Measurements from ENCODE around the gene ABCB6. TPM values are rescaled to one million over a fixed set of nuclear protein-coding genes. Genes with fewer than 3 reads are reported as not detected.

Gene ABCB6
- total RNA-seq, 2 donors from 2014 or later, result 31.9 to 32.1 TPM

DNA sequence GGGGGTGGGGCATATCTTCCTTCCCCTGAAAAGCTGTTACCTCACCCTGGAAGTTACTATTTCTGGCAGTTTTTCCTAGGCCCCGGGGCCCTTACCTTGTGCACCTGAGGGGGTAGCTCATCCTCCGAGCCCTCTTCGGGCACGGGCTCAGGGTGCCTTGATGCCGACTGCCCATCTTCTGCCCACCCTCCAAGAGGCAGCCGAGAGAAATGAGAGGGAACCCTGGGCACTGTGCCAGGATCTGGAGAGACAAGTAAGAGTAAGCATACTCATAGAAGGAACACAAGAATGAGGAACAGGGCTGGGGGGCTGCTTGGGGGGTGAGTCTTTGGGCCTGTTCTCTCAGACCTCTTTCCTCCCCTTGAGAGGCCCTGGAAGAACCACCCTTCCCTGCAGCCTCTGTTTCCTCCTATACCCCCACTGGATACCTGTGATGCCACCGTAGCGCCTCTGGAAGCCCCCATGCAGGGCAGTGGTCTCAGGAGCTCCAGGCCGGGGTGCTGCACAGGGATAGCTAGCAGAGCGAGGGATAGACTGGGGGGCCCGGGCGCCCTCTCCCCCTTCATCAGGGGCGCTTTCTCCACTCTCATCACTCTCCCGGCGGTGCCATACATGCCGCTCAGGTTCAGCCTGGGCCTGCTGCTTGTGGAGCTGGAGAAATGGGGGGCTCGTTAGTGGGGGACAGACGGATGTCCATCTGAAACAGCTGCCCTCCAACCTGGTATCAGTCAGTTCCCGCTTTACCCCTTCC lies 2.1 kb upstream of the ABCB6 start:
- WGBS, result 87% methylated on average over 19 of the region's 19 CpGs
- intact Hi-C loops (cut with DNase I), result no loop called here
- Histone ChIP-seq H3K27ac (no peak overlapping the region), H3K9me3 (no peaks in the 10 kb centered on the region), H3K36me3 (peaks cover 26 to 32% of the 10 kb centered on the region in 2 donors), H3K27me3 (replicated peaks; ENCODE audit: insufficient read depth) (no peaks in the 10 kb centered on the region), H3K4me1 (replicated peaks) (peaks cover 22% of the 10 kb centered on the region), H3K4me3 (no peak overlapping the region)
- no peak for DNase-seq (ENCODE audit: low spot score)
- TF ChIP-seq POLR2A (IDR thresholded peaks at IDR 0.05), result no peak

DNA sequence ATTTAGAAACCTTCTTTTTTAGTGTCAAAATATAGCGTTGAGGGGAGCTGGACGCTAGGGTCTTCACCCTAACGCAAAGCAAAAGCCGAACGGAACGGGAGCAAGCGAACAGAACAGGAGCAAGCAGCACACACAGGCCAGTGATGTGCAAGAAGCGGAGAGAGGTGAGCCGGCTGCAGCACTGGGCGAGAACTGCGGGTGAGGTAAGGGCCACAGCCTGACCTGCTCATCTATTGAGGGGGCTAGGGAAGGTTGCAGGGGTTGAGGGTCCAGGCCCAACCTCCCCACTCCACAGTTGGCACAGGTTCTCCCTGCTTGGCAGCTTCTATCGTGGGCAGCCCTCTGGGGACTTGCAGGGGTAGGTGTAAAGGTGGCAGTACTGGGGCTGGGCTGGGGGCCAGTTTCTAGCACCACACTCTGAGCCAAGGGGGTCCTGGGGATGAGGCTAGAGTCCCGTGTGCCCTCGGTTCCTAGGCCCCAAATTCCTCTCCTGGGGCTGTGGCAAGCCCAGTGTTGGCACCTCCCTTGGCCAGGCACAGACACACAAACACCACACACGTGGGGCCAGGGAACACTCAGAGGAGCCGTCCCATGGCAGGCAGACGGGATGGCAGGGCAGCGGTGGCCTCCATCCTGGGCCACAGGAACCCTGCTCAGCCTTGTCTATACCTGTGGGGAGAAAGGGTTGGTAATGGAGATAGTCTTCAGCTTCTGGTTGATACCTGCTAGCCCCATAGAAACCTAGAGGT lies 1.2 kb upstream of the ABCB6 start:
- intact Hi-C loops (cut with DNase I), result loop anchor here (5.0 to 10.0 kb wide), 2 partner anchors 43 to 75 kb away; partner anchors contain the start of genes CNPPD1 and RETREG2
- H3K9me3 ChIP-seq, result no peaks in the 10 kb centered on the region
- no peaks in the 10 kb centered on the region for H3K27me3 ChIP-seq (replicated peaks; ENCODE audit: insufficient read depth)
- H3K36me3 ChIP-seq, result peaks cover 25 to 32% of the 10 kb centered on the region in 2 donors
- WGBS, result 83% methylated on average over 17 of the region's 18 CpGs
- TF ChIP-seq, protein P1, sequence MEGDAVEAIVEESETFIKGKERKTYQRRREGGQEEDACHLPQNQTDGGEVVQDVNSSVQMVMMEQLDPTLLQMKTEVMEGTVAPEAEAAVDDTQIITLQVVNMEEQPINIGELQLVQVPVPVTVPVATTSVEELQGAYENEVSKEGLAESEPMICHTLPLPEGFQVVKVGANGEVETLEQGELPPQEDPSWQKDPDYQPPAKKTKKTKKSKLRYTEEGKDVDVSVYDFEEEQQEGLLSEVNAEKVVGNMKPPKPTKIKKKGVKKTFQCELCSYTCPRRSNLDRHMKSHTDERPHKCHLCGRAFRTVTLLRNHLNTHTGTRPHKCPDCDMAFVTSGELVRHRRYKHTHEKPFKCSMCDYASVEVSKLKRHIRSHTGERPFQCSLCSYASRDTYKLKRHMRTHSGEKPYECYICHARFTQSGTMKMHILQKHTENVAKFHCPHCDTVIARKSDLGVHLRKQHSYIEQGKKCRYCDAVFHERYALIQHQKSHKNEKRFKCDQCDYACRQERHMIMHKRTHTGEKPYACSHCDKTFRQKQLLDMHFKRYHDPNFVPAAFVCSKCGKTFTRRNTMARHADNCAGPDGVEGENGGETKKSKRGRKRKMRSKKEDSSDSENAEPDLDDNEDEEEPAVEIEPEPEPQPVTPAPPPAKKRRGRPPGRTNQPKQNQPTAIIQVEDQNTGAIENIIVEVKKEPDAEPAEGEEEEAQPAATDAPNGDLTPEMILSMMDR (IDR thresholded peaks at IDR 0.05), result no peak
- TF ChIP-seq POLR2AphosphoS5 (IDR thresholded peaks at IDR 0.05), result no peak
- TF ChIP-seq POLR2A (IDR thresholded peaks at IDR 0.05), result no peak
- no peak for DNase-seq (ENCODE audit: low spot score)
- H3K4me1 ChIP-seq (replicated peaks), result peaks cover 22% of the 10 kb centered on the region
- H3K27ac ChIP-seq, result peak overlapping the region in 1 of 2 donors; percentile 88
- H3K4me3 ChIP-seq, result no peak overlapping the region

DNA sequence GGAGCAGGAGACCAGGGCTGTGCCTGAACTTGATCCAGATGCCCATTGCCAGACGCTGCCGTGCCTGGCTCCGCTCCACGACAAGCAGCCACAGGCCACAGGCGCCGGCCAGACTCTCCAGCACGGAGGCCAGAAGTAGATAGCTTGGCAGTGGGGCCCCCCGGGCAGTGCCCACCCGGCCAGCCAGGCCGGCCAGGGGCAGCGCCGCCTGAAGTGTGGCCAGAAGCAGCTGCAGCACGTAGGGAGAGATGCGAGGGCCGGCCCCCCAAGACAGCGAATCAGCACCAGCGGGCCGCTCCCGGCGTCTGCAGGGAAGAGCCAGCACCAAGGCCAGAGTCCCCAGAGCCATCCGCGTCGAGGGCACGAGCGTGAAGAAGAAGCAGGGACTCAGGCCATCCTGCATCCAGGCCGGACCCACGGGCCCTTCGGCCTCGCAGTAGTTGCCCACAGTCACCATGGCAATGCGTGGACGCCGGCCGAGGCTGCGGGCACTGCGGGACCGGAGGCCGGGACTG lies 484 bp downstream of the ABCB6 start:
- Histone ChIP-seq H3K9me3 (no peaks in the 10 kb centered on the region), H3K27ac (peak overlapping the region; percentile 88 to 89), H3K4me3 (peak overlapping the region; percentile 42 to 46), H3K36me3 (peaks cover 21 to 27% of the 10 kb centered on the region in 2 donors), H3K4me1 (replicated peaks) (peaks cover 22% of the 10 kb centered on the region), H3K27me3 (replicated peaks; ENCODE audit: insufficient read depth) (no peaks in the 10 kb centered on the region)
- WGBS, result under 1% methylated on average over 22 of the region's 37 CpGs
- TF ChIP-seq, protein P1 (IDR thresholded peaks at IDR 0.05), result peak in 1 of 4 experiments; percentile 2
- no peak for TF ChIP-seq POLR2A (IDR thresholded peaks at IDR 0.05)
- DNase-seq (ENCODE audit: low spot score), result peak; percentile 73
- intact Hi-C loops (cut with DNase I), result loop anchor here (5.0 to 10.0 kb wide), 2 partner anchors 41 to 77 kb away; partner anchors contain the start of genes CNPPD1 and RETREG2

DNA sequence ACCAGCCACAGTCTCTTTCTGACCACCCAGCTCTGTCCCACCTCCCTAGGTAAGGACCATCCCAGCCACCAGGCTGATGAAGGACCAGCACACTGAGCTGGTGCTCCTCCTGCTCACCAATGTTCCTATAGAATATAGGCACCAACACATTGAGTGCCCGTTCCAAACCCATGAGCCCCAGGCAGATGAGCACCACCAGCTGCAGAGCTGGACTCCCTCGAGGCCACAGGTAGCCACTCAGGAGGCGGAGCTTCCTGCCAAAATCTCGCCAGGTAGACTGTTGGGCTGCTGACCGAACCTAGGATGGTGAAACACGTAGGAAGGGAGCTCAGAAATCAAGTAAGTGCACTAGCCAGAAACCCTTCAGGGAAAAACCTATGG lies 2.2 kb downstream of the ABCB6 start:
- H3K27me3 ChIP-seq (replicated peaks; ENCODE audit: insufficient read depth), result no peaks in the 10 kb centered on the region
- no peak overlapping the region for H3K27ac ChIP-seq
- no peaks in the 10 kb centered on the region for H3K9me3 ChIP-seq
- peaks cover 10 to 12% of the 10 kb centered on the region in 2 donors for H3K36me3 ChIP-seq
- intact Hi-C loops (cut with DNase I), result loop anchor here (5.0 to 10.0 kb wide), 2 partner anchors 39 to 78 kb away; partner anchors contain the start of genes CNPPD1 and RETREG2
- TF ChIP-seq POLR2A (IDR thresholded peaks at IDR 0.05), result no peak
- TF ChIP-seq, protein P1 (IDR thresholded peaks at IDR 0.05), result no peak
- no peak for TF ChIP-seq POLR2AphosphoS5 (IDR thresholded peaks at IDR 0.05)
- WGBS, result 90% methylated on average over 6 of the region's 6 CpGs
- peaks cover 22% of the 10 kb centered on the region for H3K4me1 ChIP-seq (replicated peaks)
- DNase-seq (ENCODE audit: low spot score), result no peak
- H3K4me3 ChIP-seq, result no peak overlapping the region

DNA sequence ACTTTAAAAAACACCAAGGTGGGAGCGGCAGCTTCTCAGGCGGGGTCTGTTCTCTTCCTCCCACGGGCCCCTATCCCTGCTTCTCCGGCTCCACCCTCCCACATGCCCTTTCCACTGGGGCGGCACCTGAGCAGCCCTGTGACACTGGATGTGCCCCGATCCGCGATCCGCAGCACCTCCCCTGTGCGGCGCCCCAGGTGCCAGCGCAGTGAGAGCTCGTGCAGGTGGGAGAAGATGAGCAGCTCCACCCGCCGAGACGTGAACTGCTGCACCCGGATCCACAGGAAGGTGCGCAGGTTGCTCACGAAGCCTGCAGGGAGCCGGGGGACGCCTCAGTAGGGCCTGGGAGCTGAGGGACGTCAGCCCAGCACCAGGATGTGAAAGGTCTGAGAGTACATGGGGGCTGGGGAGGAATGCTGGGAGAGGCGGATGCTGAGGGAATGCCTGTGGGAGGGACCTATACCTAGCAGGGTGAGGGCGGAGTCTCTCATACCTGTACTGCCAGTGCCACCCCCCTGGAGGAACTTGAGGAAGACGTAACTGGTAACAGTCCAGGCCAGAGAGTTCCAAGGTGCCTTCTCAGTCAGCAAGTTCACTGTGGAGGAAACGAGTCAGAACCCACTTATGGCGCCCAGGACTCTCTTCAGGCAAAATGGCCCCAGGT lies 2.8 kb downstream of the ABCB6 start:
- 91% methylated on average over 27 of the region's 27 CpGs for WGBS
- Histone ChIP-seq H3K27me3 (replicated peaks; ENCODE audit: insufficient read depth) (no peaks in the 10 kb centered on the region), H3K9me3 (no peaks in the 10 kb centered on the region), H3K4me3 (no peak overlapping the region), H3K27ac (no peak overlapping the region), H3K4me1 (replicated peaks) (peaks cover 22% of the 10 kb centered on the region), H3K36me3 (peaks cover 10 to 11% of the 10 kb centered on the region in 2 donors)
- no peak for DNase-seq (ENCODE audit: low spot score)
- intact Hi-C loops (cut with DNase I), result loop anchor here (5.0 to 10.0 kb wide), 2 partner anchors 39 to 79 kb away; partner anchors contain the start of genes CNPPD1 and RETREG2
- TF ChIP-seq POLR2A (IDR thresholded peaks at IDR 0.05) (no peak), POLR2AphosphoS5 (IDR thresholded peaks at IDR 0.05) (no peak)
- TF ChIP-seq, protein P1 (IDR thresholded peaks at IDR 0.05), result no peak
